Loucy (cell line): ENCODE data around the gene PREPL.

Experiments
- CTCF ChIP-seq: fragments of 200-600 bp; sonication (generic); conservative IDR thresholded peaks from 2 replicates; pipeline ENCODE4 v1.5.1; 2014; ENCODE audit warnings: mild to moderate bottlenecking, antibody characterized with exemption, low read length
- EZH2phosphoT487 ChIP-seq: fragments of 200-600 bp; IDR thresholded peaks from 2 replicates; pipeline ENCODE4 v1.6.1; 2018; ENCODE audit warnings: antibody characterized with exemption, mild to moderate bottlenecking, moderate library complexity, borderline replicate concordance

GRCh38 chr2:44321360-44321759 lies 39.9 kb downstream of the PREPL start:
- TF ChIP-seq CTCF (no peak), EZH2phosphoT487 (no peak)
